AG04450 (cell line): ENCODE measurements around the gene SAMHD1. TPM values are rescaled to one million over a fixed set of nuclear protein-coding genes. Genes with fewer than 3 reads are reported as not detected.

Source experiments
- CTCF ChIA-PET: fragments of 300-600, 350-600 bp; formaldehyde crosslinking; extraction: SDS; loops from one replicate; lab custom pipeline; 2022; ENCODE audit warnings: antibody characterized with exemption, inconsistent platforms; lab: Charles Lee
- POLR2A ChIA-PET: fragments of 350-600 bp; formaldehyde crosslinking; extraction: SDS; loops from one replicate; lab custom pipeline; 2021; ENCODE audit warnings: antibody characterized with exemption, inconsistent platforms; lab: Yijun Ruan, JAX
- DNase-seq: peaks from one replicate; pipeline ENCODE4 v3.0.0-alpha.2; 2011; ENCODE audit warnings: low read depth, low spot score
- H3K27ac ChIP-seq: one replicate; pipeline ENCODE4 v1.5.1; 2012; ENCODE audit warnings: low read depth, low read length, control low read depth
- H3K27me3 ChIP-seq: one replicate; pipeline ENCODE4 v1.6.0; 2012; ENCODE audit warnings: low read length; ENCODE audit not compliant: control insufficient read depth, insufficient read depth
- H3K4me3 ChIP-seq: 2 replicates; pipeline ENCODE4 v1.5.1; 2011; ENCODE audit warnings: mild to moderate bottlenecking, low read depth, low read length, control low read depth
- H3K9me3 ChIP-seq: 2 replicates; pipeline ENCODE4 v1.5.1; 2012; ENCODE audit warnings: low read length; ENCODE audit not compliant: control insufficient read depth, insufficient read depth
- polyA plus RNA-seq: library from polyadenylated mRNA; depleted of rRNA; stranded (reverse); fragments of >200 nt; gene quantifications from 2 replicates; pipeline ENCODE4 v1.2.3, GENCODE V29; 2011
- TF ChIP-seq, protein P1 (sequence below): IDR thresholded peaks from 2 replicates; pipeline ENCODE4 v1.5.1; 2011; ENCODE audit warnings: low read depth, low read length, control low read depth, inconsistent platforms

Gene SAMHD1
- polyA plus RNA-seq, 1 experiment, result 25.2 TPM

DNA sequence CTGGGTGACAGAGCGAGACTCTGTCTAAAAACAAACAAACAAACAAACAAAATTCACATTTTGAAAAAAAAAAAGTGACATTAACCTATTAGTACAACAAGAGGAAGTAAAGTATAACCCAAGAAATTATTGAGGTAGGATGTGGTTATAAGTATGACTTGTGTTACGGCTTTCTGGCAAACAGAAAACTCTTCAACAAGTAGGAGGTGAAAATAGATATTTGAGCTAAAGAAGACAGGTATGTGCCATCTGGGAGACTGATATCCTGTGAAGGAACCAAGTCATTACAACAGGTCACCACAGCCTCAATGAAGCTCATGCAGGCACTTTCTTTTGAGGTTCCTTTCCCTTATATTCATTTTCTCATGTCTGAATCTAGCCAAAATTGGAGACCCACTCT is 46.8 kb downstream of the SAMHD1 start:
- ChIA-PET POLR2A (no interaction called here), CTCF (interaction anchor here (1.9 kb wide), 1 partner anchor 15 kb away, joined by 11 read pairs; no protein-coding TSS in a partner anchor)

DNA sequence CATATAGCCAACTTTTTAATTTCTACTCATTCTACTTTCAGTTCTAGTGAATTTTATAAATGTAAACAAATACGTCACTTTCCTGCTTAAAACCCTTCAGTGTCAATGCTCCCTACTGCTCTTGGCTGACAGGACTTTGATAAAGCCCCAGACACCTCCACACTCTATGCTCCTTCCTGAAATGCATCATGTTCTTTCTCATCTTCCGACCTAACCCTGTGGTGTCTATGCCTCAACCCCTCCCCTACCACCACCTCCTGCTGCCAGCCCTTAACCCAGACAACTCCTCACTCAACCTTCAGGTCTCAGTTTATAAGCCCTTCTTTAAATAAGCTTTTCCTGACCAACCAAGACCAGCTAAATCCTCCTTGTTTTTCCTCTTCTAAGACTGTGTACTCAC is 56.5 kb downstream of the SAMHD1 start:
- Histone ChIP-seq H3K27ac (no peak overlapping the region), H3K27me3 (no peaks in the 10 kb centered on the region), H3K4me3 (no peak overlapping the region), H3K9me3 (no peaks in the 10 kb centered on the region)
- CTCF ChIA-PET, result interaction anchor here (0.7 kb wide), 1 partner anchor 8 kb away, joined by 3 read pairs; no protein-coding TSS in a partner anchor
- TF ChIP-seq, protein P1, sequence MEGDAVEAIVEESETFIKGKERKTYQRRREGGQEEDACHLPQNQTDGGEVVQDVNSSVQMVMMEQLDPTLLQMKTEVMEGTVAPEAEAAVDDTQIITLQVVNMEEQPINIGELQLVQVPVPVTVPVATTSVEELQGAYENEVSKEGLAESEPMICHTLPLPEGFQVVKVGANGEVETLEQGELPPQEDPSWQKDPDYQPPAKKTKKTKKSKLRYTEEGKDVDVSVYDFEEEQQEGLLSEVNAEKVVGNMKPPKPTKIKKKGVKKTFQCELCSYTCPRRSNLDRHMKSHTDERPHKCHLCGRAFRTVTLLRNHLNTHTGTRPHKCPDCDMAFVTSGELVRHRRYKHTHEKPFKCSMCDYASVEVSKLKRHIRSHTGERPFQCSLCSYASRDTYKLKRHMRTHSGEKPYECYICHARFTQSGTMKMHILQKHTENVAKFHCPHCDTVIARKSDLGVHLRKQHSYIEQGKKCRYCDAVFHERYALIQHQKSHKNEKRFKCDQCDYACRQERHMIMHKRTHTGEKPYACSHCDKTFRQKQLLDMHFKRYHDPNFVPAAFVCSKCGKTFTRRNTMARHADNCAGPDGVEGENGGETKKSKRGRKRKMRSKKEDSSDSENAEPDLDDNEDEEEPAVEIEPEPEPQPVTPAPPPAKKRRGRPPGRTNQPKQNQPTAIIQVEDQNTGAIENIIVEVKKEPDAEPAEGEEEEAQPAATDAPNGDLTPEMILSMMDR, result no peak
- POLR2A ChIA-PET, result no interaction called here
- no peak for DNase-seq

More for the DNA sequence above, 46.8 kb downstream of the SAMHD1 start:
- TF ChIP-seq, protein P1, result no peak
- no peak overlapping the region for H3K27ac ChIP-seq
- no peak for DNase-seq
- no peak overlapping the region for H3K4me3 ChIP-seq
- no peaks in the 10 kb centered on the region for H3K9me3 ChIP-seq
- H3K27me3 ChIP-seq, result no peaks in the 10 kb centered on the region

DNA sequence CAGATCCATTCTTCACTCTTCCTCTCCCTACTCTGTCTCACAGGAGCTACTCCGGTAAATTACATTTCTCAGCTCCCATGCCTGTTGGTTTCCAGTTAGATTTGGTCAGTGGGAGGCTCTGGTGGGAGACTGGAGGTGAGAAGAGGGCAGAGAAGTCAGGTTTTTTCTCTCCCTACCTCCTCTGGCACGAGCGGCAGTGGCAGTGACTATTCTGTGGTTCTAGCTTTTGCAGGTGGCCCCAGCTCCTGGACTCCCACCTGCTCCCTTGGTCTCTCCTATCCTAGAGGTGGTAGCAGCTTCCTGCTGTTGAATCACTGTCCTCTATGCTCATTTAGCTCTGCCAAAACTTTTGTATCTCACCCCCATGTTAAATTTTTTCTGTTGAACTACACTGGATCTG is 57.7 kb downstream of the SAMHD1 start:
- Histone ChIP-seq H3K27me3 (no peaks in the 10 kb centered on the region), H3K27ac (no peak overlapping the region), H3K9me3 (no peaks in the 10 kb centered on the region), H3K4me3 (no peak overlapping the region)
- POLR2A ChIA-PET, result no interaction called here
- DNase-seq, result no peak
- CTCF ChIA-PET, result no interaction called here
- TF ChIP-seq, protein P1, result no peak

DNA sequence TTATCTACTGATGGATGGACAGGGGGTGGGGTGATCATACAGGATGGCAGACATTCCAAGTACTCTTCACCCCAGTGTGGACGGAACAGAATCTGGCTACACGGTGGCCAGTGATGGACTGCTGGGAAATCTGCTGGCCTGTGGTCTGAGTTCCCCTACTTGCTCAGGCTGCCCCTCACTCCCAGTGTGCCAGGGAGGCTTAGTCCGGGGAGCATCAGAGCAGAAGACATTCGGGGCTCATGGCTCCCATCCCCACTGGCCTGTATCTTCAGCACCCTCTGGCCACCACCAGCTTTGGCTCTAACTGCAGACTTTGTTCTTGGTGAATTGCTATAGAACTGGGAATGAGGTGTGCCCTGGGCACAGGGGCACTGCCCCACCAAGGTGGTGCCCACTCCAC is 60.3 kb downstream of the SAMHD1 start:
- H3K27ac ChIP-seq, result no peak overlapping the region
- TF ChIP-seq, protein P1, result no peak
- DNase-seq, result no peak
- H3K4me3 ChIP-seq, result no peak overlapping the region
- H3K27me3 ChIP-seq, result no peaks in the 10 kb centered on the region
- no peaks in the 10 kb centered on the region for H3K9me3 ChIP-seq
- ChIA-PET POLR2A (no interaction called here), CTCF (interaction anchor here (0.8 kb wide), 1 partner anchor 18 kb away, joined by 3 read pairs; no protein-coding TSS in a partner anchor)

DNA sequence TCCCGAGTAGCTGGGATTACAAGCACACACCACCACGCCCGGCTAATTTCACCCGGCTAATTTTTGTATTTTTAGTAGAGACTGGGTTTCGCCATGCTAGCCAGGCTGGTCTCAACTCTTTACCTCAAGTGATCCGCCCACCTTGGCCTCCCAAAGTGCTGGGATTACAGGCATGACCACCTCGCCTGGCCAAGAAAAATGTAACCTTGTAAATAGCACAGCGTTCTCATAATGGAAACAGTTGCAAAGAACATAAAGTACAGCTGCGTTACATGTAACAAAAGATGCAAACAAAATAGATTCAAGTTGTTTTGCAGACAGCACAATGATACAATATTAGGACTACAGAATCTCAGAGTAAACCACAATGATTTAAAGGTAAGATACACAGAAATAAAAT is 60.9 kb downstream of the SAMHD1 start:
- H3K27me3 ChIP-seq, result no peaks in the 10 kb centered on the region
- no peak overlapping the region for H3K27ac ChIP-seq
- no peak overlapping the region for H3K4me3 ChIP-seq
- DNase-seq, result no peak
- TF ChIP-seq, protein P1, result no peak
- ChIA-PET POLR2A (no interaction called here), CTCF (no interaction called here)
- H3K9me3 ChIP-seq, result no peaks in the 10 kb centered on the region
